ENCODE measurements around the gene IREB2. TPM values are rescaled to one million over a fixed set of nuclear protein-coding genes. Genes with fewer than 3 reads are reported as not detected.

Gene IREB2
- total RNA-seq, 2 donors from 2014 or later = 52.4 to 59.9 TPM

- Histone ChIP-seq H3K4me1 (peaks cover 11% of the 10 kb centered on the region), H3K27me3 (no peaks in the 10 kb centered on the region), H3K9me3 (no peaks in the 10 kb centered on the region), H3K4me3 (peak overlapping the region; percentile 98), H3K9ac (ENCODE audit: low read depth in 2 of 2, low read length in 2 of 2) (peak overlapping the region; percentile 60 to 94), H3K36me3 (peaks cover 9% of the 10 kb centered on the region), H3K27ac (peak overlapping the region; percentile 93)
- TF ChIP-seq CTCF (IDR thresholded peaks at IDR 0.05) = no peak
- intact Hi-C loops (cut with DNase I) = no loop called here
- no peak for DNase-seq
These were observed 782 bp upstream of the IREB2 start for GRCh38 chr15:78437107-78437761.

- H3K27ac ChIP-seq = peak overlapping the region; percentile 93
- H3K4me3 ChIP-seq = peak overlapping the region; percentile 98
- no peak for DNase-seq
- H3K36me3 ChIP-seq = peaks cover 9% of the 10 kb centered on the region
- peaks cover 11% of the 10 kb centered on the region for H3K4me1 ChIP-seq
- no peaks in the 10 kb centered on the region for H3K9me3 ChIP-seq
- intact Hi-C loops (cut with DNase I) = no loop called here
- no peaks in the 10 kb centered on the region for H3K27me3 ChIP-seq
- peak overlapping the region; percentile 94 to 99 for H3K9ac ChIP-seq (ENCODE audit: low read depth in 2 of 2, low read length in 2 of 2)
- TF ChIP-seq CTCF (IDR thresholded peaks at IDR 0.05) = no peak
These were observed 736 bp downstream of the IREB2 start for GRCh38 chr15:78438619-78439285.

GRCh38 chr15:78440375-78441373 is 2.7 kb downstream of the IREB2 start:
- H3K4me1 ChIP-seq = peaks cover 11% of the 10 kb centered on the region
- H3K27ac ChIP-seq = no peak overlapping the region
- H3K27me3 ChIP-seq = no peaks in the 10 kb centered on the region
- H3K4me3 ChIP-seq = no peak overlapping the region
- no peaks in the 10 kb centered on the region for H3K9me3 ChIP-seq
- no peak overlapping the region for H3K9ac ChIP-seq (ENCODE audit: low read depth in 2 of 2, low read length in 2 of 2)
- no peak for TF ChIP-seq CTCF (IDR thresholded peaks at IDR 0.05)
- intact Hi-C loops (cut with DNase I) = no loop called here
- H3K36me3 ChIP-seq = peaks cover 9% of the 10 kb centered on the region
- DNase-seq = no peak

- Histone ChIP-seq H3K4me1 (peaks cover 8% of the 10 kb centered on the region), H3K9ac (ENCODE audit: low read depth in 2 of 2, low read length in 2 of 2) (no peak overlapping the region), H3K27ac (no peak overlapping the region), H3K27me3 (no peaks in the 10 kb centered on the region), H3K9me3 (no peaks in the 10 kb centered on the region), H3K36me3 (peaks cover 9% of the 10 kb centered on the region), H3K4me3 (no peak overlapping the region)
- no peak for DNase-seq
- intact Hi-C loops (cut with DNase I) = no loop called here
- no peak for TF ChIP-seq CTCF (IDR thresholded peaks at IDR 0.05)
These were observed 6.2 kb downstream of the IREB2 start for GRCh38 chr15:78444255-78444654.

GRCh38 chr15:78445875-78446274 is 7.9 kb downstream of the IREB2 start:
- Histone ChIP-seq H3K27me3 (no peaks in the 10 kb centered on the region), H3K27ac (no peak overlapping the region), H3K36me3 (peaks cover 2% of the 10 kb centered on the region), H3K4me3 (no peak overlapping the region), H3K4me1 (peaks cover 2% of the 10 kb centered on the region), H3K9ac (ENCODE audit: low read depth in 2 of 2, low read length in 2 of 2) (no peak overlapping the region), H3K9me3 (no peaks in the 10 kb centered on the region)
- no peak for TF ChIP-seq CTCF (IDR thresholded peaks at IDR 0.05)
- intact Hi-C loops (cut with DNase I) = no loop called here
- DNase-seq = no peak

All from colonic mucosa (tissue), 4 donors.